Endothelial cell (in vitro differentiated cells): ENCODE results near the gene RGL1. TPM values are rescaled to one million over a fixed set of nuclear protein-coding genes. Genes with fewer than 3 reads are reported as not detected.

Experiments used
- DNase-seq: peaks from one replicate; pipeline ENCODE4 v3.0.0; 2021; ENCODE audit warnings: low spot score
- H3K27ac Mint-ChIP-seq: one replicate; pipeline ENCODE4 v1.8.0; 2021; ENCODE audit warnings: mixed read lengths, inconsistent platforms; ENCODE audit not compliant: unreplicated experiment
- H3K27me3 Mint-ChIP-seq: one replicate; pipeline ENCODE4 v1.8.0; 2021; ENCODE audit warnings: mild to moderate bottlenecking, moderate library complexity, mixed read lengths, inconsistent platforms; ENCODE audit not compliant: unreplicated experiment
- H3K36me3 Mint-ChIP-seq: one replicate; pipeline ENCODE4 v1.8.0; 2021; ENCODE audit warnings: mild to moderate bottlenecking, low read depth, mixed read lengths, inconsistent platforms; ENCODE audit not compliant: unreplicated experiment
- H3K4me1 Mint-ChIP-seq: one replicate; pipeline ENCODE4 v1.8.0; 2021; ENCODE audit warnings: mild to moderate bottlenecking, mixed read lengths, inconsistent platforms; ENCODE audit not compliant: unreplicated experiment
- H3K4me3 Mint-ChIP-seq: one replicate; pipeline ENCODE4 v1.8.0; 2021; ENCODE audit warnings: mild to moderate bottlenecking, mixed read lengths, inconsistent platforms; ENCODE audit not compliant: unreplicated experiment
- H3K9me3 Mint-ChIP-seq: one replicate; pipeline ENCODE4 v1.8.0; 2021; ENCODE audit warnings: mixed read lengths, inconsistent platforms; ENCODE audit not compliant: unreplicated experiment
- total RNA-seq: library from RNA; stranded (reverse); fragmentation: NEBNext Ultra II Directional; extraction: Animal tissue kit (Norgen Biotek cat#: 25700); gene quantifications from one replicate; pipeline ENCODE4 v1.2.1, GENCODE V29; 2021; ENCODE audit not compliant: unreplicated experiment
- TF ChIP-seq, protein P1 (sequence below): fragments of 200-600 bp; sonication (generic); IDR thresholded peaks from one replicate; pipeline ENCODE4 v1.5.0; 2021; ENCODE audit warnings: antibody characterized with exemption; ENCODE audit not compliant: unreplicated experiment

RGL1 gene
- total RNA-seq, 1 donor from 2014 or later: 60.7 TPM

DNA sequence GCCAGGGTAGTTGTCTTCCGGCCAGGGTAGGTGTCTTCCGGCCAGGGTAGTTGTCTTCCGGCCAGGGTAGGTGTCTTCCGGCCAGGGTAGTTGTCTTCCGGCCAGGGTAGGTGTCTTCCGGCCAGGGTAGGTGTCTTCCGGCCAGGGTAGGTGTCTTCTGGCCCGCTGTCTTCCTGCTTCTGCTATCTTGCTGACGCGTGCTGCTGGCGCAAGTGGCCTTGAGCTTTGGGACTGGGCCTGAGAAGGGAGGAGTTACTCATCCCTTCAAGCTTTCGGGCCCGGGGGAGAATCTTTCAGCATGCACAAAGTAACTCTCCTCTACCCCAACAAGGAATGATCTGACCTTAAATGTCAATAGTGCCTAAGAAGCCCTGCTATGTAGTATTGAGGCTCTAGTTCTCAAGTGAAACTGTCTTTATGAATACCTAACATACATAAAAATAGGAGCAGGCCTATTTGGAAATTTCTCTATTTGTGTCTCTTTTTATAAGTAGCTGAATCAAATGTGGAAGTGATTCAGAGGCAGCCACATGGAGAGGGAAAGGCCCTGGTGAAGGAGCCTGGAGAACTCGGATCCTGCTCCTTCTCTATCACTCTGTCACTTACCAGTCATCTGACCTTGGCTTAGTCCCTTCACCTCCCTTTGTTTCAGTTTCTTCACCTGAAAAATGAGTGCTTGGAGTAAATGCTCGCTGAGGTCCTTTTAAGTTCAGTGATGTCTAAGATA is 65.6 kb downstream of the RGL1 start:
- Mint-ChIP-seq H3K4me3 (peak overlapping the region; percentile 48), H3K4me1 (peaks cover 63% of the 10 kb centered on the region), H3K27me3 (peaks cover 3% of the 10 kb centered on the region), H3K36me3 (peaks cover 16% of the 10 kb centered on the region), H3K27ac (peak overlapping the region; percentile 98), H3K9me3 (no peaks in the 10 kb centered on the region)
- TF ChIP-seq, protein P1, sequence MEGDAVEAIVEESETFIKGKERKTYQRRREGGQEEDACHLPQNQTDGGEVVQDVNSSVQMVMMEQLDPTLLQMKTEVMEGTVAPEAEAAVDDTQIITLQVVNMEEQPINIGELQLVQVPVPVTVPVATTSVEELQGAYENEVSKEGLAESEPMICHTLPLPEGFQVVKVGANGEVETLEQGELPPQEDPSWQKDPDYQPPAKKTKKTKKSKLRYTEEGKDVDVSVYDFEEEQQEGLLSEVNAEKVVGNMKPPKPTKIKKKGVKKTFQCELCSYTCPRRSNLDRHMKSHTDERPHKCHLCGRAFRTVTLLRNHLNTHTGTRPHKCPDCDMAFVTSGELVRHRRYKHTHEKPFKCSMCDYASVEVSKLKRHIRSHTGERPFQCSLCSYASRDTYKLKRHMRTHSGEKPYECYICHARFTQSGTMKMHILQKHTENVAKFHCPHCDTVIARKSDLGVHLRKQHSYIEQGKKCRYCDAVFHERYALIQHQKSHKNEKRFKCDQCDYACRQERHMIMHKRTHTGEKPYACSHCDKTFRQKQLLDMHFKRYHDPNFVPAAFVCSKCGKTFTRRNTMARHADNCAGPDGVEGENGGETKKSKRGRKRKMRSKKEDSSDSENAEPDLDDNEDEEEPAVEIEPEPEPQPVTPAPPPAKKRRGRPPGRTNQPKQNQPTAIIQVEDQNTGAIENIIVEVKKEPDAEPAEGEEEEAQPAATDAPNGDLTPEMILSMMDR: no peak
- no peak for DNase-seq

DNA sequence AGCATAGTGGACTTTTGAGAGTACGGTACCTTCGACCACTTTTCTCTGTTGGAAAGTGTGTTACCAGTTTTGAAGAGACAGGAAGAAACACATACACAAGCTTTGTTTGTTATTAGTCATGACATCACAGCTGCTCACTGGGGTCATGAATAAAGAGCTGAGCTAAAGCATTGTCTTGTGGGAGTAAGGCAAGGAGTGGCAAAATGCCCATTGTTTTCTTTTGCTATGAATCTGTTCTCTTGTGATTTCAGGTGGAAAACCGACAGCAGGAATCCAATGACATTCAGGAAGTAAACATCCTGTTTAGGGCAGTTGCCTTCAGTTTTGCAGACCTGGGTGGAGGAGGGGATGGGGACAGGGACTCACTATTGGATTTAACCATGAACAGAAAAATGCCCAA is 66.2 kb downstream of the RGL1 start:
- Mint-ChIP-seq H3K27me3 (peaks cover 7% of the 10 kb centered on the region), H3K4me1 (peaks cover 67% of the 10 kb centered on the region), H3K9me3 (no peaks in the 10 kb centered on the region), H3K27ac (peak overlapping the region; percentile 98), H3K36me3 (peaks cover 19% of the 10 kb centered on the region), H3K4me3 (peak overlapping the region; percentile 75)
- DNase-seq: peak; percentile 18
- TF ChIP-seq, protein P1: no peak

DNA sequence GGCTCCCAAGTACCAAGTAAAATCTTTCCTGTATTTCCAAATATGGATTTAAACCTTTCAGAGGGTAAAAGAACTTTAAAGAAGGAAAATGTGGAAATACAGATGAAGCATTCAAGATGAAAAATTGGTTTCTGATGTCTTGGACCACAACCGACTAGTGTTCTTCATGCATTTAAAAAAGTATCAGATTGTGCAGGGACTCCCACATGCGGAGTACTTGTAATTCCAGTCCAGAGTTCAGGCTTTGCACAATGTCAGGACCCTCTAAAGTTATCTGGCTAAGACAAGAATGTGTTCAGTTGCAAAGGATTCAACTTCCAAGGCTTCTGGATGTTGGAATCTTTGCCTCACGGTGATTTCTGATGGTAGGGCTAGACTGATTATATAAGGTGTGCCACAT is 66.7 kb downstream of the RGL1 start:
- no peak for DNase-seq
- no peaks in the 10 kb centered on the region for H3K9me3 Mint-ChIP-seq
- TF ChIP-seq, protein P1: no peak
- peaks cover 7% of the 10 kb centered on the region for H3K27me3 Mint-ChIP-seq
- H3K4me1 Mint-ChIP-seq: peaks cover 72% of the 10 kb centered on the region
- peak overlapping the region; percentile 98 for H3K27ac Mint-ChIP-seq
- peak overlapping the region; percentile 75 for H3K4me3 Mint-ChIP-seq
- peaks cover 19% of the 10 kb centered on the region for H3K36me3 Mint-ChIP-seq

DNA sequence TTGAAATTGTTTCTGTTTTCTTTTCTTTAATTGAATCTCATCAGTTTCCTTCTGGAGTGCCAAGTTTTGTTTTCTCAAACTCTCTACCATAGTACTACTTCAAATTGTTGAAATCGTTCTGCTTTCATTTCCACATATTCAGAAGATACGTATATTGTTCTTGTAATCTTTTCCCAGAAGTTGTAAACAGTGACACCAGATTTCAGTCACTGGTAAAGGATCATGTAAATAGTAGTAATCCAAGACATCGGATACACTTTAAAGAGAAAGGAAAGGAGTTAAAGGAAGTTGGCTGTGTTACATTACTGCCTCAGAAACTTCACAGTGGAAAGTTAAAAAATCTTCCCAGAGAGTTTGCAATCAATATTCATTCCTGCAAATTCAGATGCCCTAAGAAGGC is 67.5 kb downstream of the RGL1 start:
- Mint-ChIP-seq H3K27me3 (peaks cover 7% of the 10 kb centered on the region), H3K27ac (peak overlapping the region; percentile 98), H3K4me3 (peak overlapping the region; percentile 74), H3K9me3 (no peaks in the 10 kb centered on the region), H3K36me3 (peaks cover 21% of the 10 kb centered on the region), H3K4me1 (peaks cover 80% of the 10 kb centered on the region)
- DNase-seq: no peak
- TF ChIP-seq, protein P1: no peak

DNA sequence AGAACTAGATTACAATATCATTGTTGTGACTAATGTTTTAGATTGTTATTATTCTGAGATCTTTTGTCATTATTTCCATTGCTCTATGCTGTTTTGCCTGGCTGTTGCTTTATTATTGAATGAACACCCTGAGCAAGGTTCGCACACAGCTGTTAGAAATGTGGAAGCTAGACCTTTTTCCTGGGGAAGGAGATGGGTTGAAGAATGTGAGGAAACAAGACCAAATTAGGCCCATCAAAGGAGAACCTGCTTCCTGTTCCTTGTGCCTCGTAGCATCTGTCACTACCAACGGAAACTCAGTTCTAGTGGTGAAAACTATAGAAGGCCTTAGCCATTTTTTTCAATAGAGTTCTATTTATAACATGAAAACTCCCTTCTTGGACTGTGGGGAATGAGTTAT is 68.7 kb downstream of the RGL1 start:
- TF ChIP-seq, protein P1: no peak
- Mint-ChIP-seq H3K36me3 (peaks cover 22% of the 10 kb centered on the region), H3K4me1 (peaks cover 83% of the 10 kb centered on the region), H3K9me3 (no peaks in the 10 kb centered on the region), H3K4me3 (no peak overlapping the region), H3K27ac (peak overlapping the region; percentile 98), H3K27me3 (peaks cover 5% of the 10 kb centered on the region)
- peak; percentile 10 for DNase-seq
